H1 (cell line): Measurements from ENCODE around the gene RCAN2. TPM values are rescaled to one million over a fixed set of nuclear protein-coding genes. Genes with fewer than 3 reads are reported as not detected.

Experiments used
- CTCF ChIA-PET: fragments of 300-600 bp; sonication (Branson Sonifier 250); formaldehyde crosslinking; loops from one replicate; lab custom pipeline; 2021; ENCODE audit not compliant: partially characterized antibody; lab: Charles Lee
- POLR2A ChIA-PET: fragments of 300-600 bp; sonication (Branson Sonifier 250); formaldehyde crosslinking; loops from one replicate; lab custom pipeline; 2021; ENCODE audit warnings: inconsistent platforms; ENCODE audit not compliant: partially characterized antibody; lab: Charles Lee
- DNase-seq, 2 experiments: peaks; one replicate each; pipeline versions ENCODE4 v3.0.0 to v3.0.0-alpha.2; 2010 to 2022; ENCODE audit warnings: low spot score in 2 of 2, low read depth in 1 of 2, mixed read lengths in 1 of 2
- FAIRE-seq: peaks from 2 replicates; lab custom pipeline; 2011; peaks lifted over from hg19 to GRCh38; lab: Jason Lieb, UNC
- H2AFZ ChIP-seq: 2 replicates; pipeline ENCODE4 v1.8.1; 2012; ENCODE audit warnings: low read length, inconsistent platforms
- H2AK5ac ChIP-seq: 2 replicates; pipeline ENCODE4 v1.6.1; 2013; ENCODE audit warnings: low read depth, low read length
- H2BK120ac ChIP-seq: replicated peaks from 2 replicates; pipeline ENCODE3; 2013; ENCODE audit warnings: low read depth, low read length, inconsistent platforms
- H2BK12ac ChIP-seq: 2 replicates; pipeline ENCODE4 v1.6.1; 2013; ENCODE audit warnings: low read depth, low read length
- H2BK15ac ChIP-seq: 2 replicates; pipeline ENCODE4 v1.6.1; 2013; ENCODE audit warnings: low read length
- H2BK20ac ChIP-seq: 2 replicates; pipeline ENCODE4 v1.6.1; 2013; ENCODE audit warnings: low read length
- H2BK5ac ChIP-seq: 2 replicates; pipeline ENCODE4 v1.6.1; 2013; ENCODE audit warnings: low read depth, low read length
- H3K14ac ChIP-seq: 2 replicates; pipeline ENCODE4 v1.6.1; 2013; ENCODE audit warnings: inconsistent platforms; ENCODE audit not compliant: insufficient read length
- H3K18ac ChIP-seq: 2 replicates; pipeline ENCODE4 v1.6.1; 2013; ENCODE audit warnings: low read length; ENCODE audit errors: extremely low read depth
- H3K23ac ChIP-seq: 2 replicates; pipeline ENCODE4 v1.6.1; 2013; ENCODE audit warnings: inconsistent platforms; ENCODE audit not compliant: insufficient read length
- H3K23me2 ChIP-seq: 2 replicates; pipeline ENCODE4 v1.6.1; 2013; ENCODE audit warnings: low read depth, low read length
- H3K27ac ChIP-seq: 2 replicates; pipeline ENCODE4 v1.6.1; 2011; ENCODE audit warnings: low read depth, low read length, inconsistent platforms
- H3K27me3 ChIP-seq, 4 experiments: replicated peaks in 1 of 4; 1 replicate in 1 of 4; 2 replicates in 3 of 4; pipeline versions ENCODE4 v1.6.1 to v1.8.1; 2011 to 2013; ENCODE audit warnings: low read length in 3 of 4, mild to moderate bottlenecking in 3 of 4, inconsistent platforms in 2 of 4, mixed read lengths in 2 of 4, moderate library complexity in 1 of 4; ENCODE audit not compliant: control insufficient read depth in 3 of 4, insufficient read depth in 3 of 4; ENCODE audit errors: extremely low read depth in 1 of 4
- H3K36me3 ChIP-seq, 4 experiments: 2 replicates each; pipeline versions ENCODE4 v1.6.1 to v1.8.1; 2011 to 2013; ENCODE audit warnings: mild to moderate bottlenecking in 4 of 4, low read length in 3 of 4, moderate library complexity in 2 of 4, control low read depth in 1 of 4, inconsistent platforms in 1 of 4; ENCODE audit not compliant: insufficient read depth in 4 of 4, control insufficient read depth in 2 of 4
- H3K4ac ChIP-seq: replicated peaks from 2 replicates; pipeline ENCODE3; 2013; ENCODE audit warnings: low read length, low read depth, mixed read lengths, inconsistent platforms; ENCODE audit not compliant: insufficient read length
- H3K4me1 ChIP-seq, 4 experiments: replicated peaks in 1 of 4; 1 replicate in 1 of 4; 2 replicates in 3 of 4; pipeline versions ENCODE4 v1.6.1 to v1.8.1; 2011 to 2013; ENCODE audit warnings: low read length in 3 of 4, inconsistent platforms in 2 of 4, mixed read lengths in 1 of 4; ENCODE audit not compliant: insufficient read depth in 4 of 4, control insufficient read depth in 3 of 4
- H3K4me2 ChIP-seq, 2 experiments: 2 replicates each; pipeline versions ENCODE4 v1.6.1 to v1.8.1; 2011 to 2013; ENCODE audit warnings: low read depth in 2 of 2, low read length in 2 of 2, control low read depth in 1 of 2, inconsistent platforms in 1 of 2, mild to moderate bottlenecking in 1 of 2; ENCODE audit not compliant: insufficient read depth in 1 of 2
- H3K4me3 ChIP-seq, 4 experiments: fragments of 200-600, 300-600 bp in 1 of 4; sonication (generic), shearing (Covaris generic), sonication (Bioruptor Twin) in 1 of 4; 2 replicates each; pipeline versions ENCODE4 v1.5.1 to v1.8.1; 2011 to 2016; ENCODE audit warnings: low read length in 4 of 4, low read depth in 3 of 4, control low read depth in 2 of 4, inconsistent platforms in 2 of 4, mild to moderate bottlenecking in 2 of 4, mixed read lengths in 1 of 4, moderate library complexity in 1 of 4; ENCODE audit not compliant: insufficient read depth in 2 of 4; ENCODE audit errors: extremely low read depth in 1 of 4
- H3K56ac ChIP-seq: replicated peaks from 2 replicates; pipeline ENCODE3; 2013; ENCODE audit warnings: low read depth, mild to moderate bottlenecking, mixed read lengths, low read length, inconsistent platforms; ENCODE audit not compliant: insufficient read length
- H3K79me1 ChIP-seq: 2 replicates; pipeline ENCODE4 v1.6.1; 2013; ENCODE audit warnings: low read depth, low read length, control low read depth
- H3K79me2 ChIP-seq, 2 experiments: 2 replicates each; pipeline versions ENCODE4 v1.6.1 to v1.8.1; 2012 to 2013; ENCODE audit warnings: low read length in 2 of 2, mild to moderate bottlenecking in 2 of 2, inconsistent platforms in 1 of 2; ENCODE audit not compliant: insufficient read depth in 2 of 2, control insufficient read depth in 1 of 2
- H3K9ac ChIP-seq, 4 experiments: replicated peaks in 1 of 4; 1 replicate in 1 of 4; 2 replicates in 3 of 4; pipeline versions ENCODE4 v1.6.1 to v1.8.1; 2011 to 2013; ENCODE audit warnings: low read depth in 3 of 4, low read length in 3 of 4, control low read depth in 2 of 4, mild to moderate bottlenecking in 2 of 4, moderate library complexity in 2 of 4, inconsistent platforms in 1 of 4; ENCODE audit errors: extremely low read depth in 1 of 4
- H3K9me3 ChIP-seq, 2 experiments: 2 replicates each; pipeline versions ENCODE4 v1.6.1 to v1.8.1; 2012 to 2013; ENCODE audit warnings: mild to moderate bottlenecking in 2 of 2, moderate library complexity in 2 of 2, control low read depth in 1 of 2, inconsistent platforms in 1 of 2, low read depth in 1 of 2, low read length in 1 of 2, mixed read lengths in 1 of 2; ENCODE audit not compliant: insufficient read depth in 2 of 2
- H4K20me1 ChIP-seq, 2 experiments: replicated peaks in 1 of 2; 2 replicates each; pipeline versions ENCODE3 to v1.8.1; 2011 to 2013; ENCODE audit warnings: inconsistent platforms in 2 of 2, low read length in 2 of 2, mild to moderate bottlenecking in 1 of 2; ENCODE audit not compliant: insufficient read depth in 2 of 2, control insufficient read depth in 1 of 2
- H4K5ac ChIP-seq: 2 replicates; pipeline ENCODE4 v1.6.1; 2013; ENCODE audit warnings: low read length, low read depth, mixed read lengths, inconsistent platforms; ENCODE audit not compliant: insufficient read length
- H4K8ac ChIP-seq: 2 replicates; pipeline ENCODE4 v1.8.0; 2013; ENCODE audit warnings: mild to moderate bottlenecking, moderate library complexity, low read length, inconsistent platforms; ENCODE audit not compliant: insufficient read depth; ENCODE audit errors: extremely low read depth
- H4K91ac ChIP-seq: replicated peaks from 2 replicates; pipeline ENCODE3; 2013; ENCODE audit warnings: low read length, mixed read lengths, inconsistent platforms; ENCODE audit not compliant: insufficient read length
- CBX5 ChIP-seq: fragments of 300-800, 300-1000 bp; sonication (generic); IDR thresholded peaks from 2 replicates; pipeline ENCODE4 v1.7.1; 2016; ENCODE audit warnings: antibody characterized with exemption, low read length, low read depth
- CBX8 ChIP-seq: fragments of 300-800, 300-1000 bp; sonication (generic); IDR thresholded peaks from 2 replicates; pipeline ENCODE4 v1.7.1; 2016; ENCODE audit warnings: low read depth, low read length, borderline replicate concordance
- CHD1 ChIP-seq: IDR thresholded peaks from 2 replicates; pipeline ENCODE4 v1.6.1; 2012; ENCODE audit warnings: low read depth, low read length, improper control_type of control experiment
- POLR2A ChIP-seq, 2 experiments: IDR thresholded peaks; 1 replicate in 1 of 2; 2 replicates in 1 of 2; pipeline ENCODE4 v1.6.1; 2011; ENCODE audit warnings: low read depth in 2 of 2, low read length in 2 of 2, mild to moderate bottlenecking in 2 of 2; ENCODE audit errors: control extremely low read depth in 1 of 2
- POLR2AphosphoS5 ChIP-seq: IDR thresholded peaks from 2 replicates; pipeline ENCODE4 v1.6.1; 2011; ENCODE audit warnings: low read depth, low read length
- RXRA ChIP-seq: IDR thresholded peaks from 2 replicates; pipeline ENCODE4 v1.6.1; 2011; ENCODE audit warnings: low read depth, mild to moderate bottlenecking, low read length, moderate library complexity; ENCODE audit not compliant: insufficient read depth
- SP2 ChIP-seq: IDR thresholded peaks from 2 replicates; pipeline ENCODE4 v1.6.1; 2012; ENCODE audit warnings: mild to moderate bottlenecking, low read length, inconsistent platforms
- YY1 ChIP-seq: IDR thresholded peaks from 2 replicates; pipeline ENCODE4 v1.6.1; 2011; ENCODE audit warnings: low read depth, mild to moderate bottlenecking, low read length
- ZNF274 ChIP-seq: IDR thresholded peaks from 2 replicates; pipeline ENCODE4 v1.7.0; 2012; ENCODE audit warnings: low read length, borderline replicate concordance; ENCODE audit errors: extremely low read depth
- WGBS, 2 experiments: shearing (Covaris generic) in 1 of 2; methylation state at CpG; one replicate each; pipeline versions ENCODE4 v1.1.6 to v1.1.7; 2013 to 2015; ENCODE audit warnings: low lambda C conversion rate in 2 of 2, mixed read lengths in 2 of 2, inconsistent platforms in 1 of 2, low coverage in 1 of 2, missing lambda C conversion rate in 1 of 2; ENCODE audit not compliant: insufficient replicate concordance in 2 of 2, insufficient coverage in 1 of 2, insufficient read length in 1 of 2; ENCODE audit errors: extremely low coverage in 1 of 2, missing lambda C conversion rate in 1 of 2; 5-methylcytosine and 5-hydroxymethylcytosine counted together
- polyA plus RNA-seq, 7 experiments: library from polyadenylated mRNA; depleted of rRNA in 3 of 7; stranded (reverse) in 5 of 7; unstranded in 2 of 7; fragments of >200 nt in 5 of 7; fragments of 200-250 nt in 2 of 7; gene quantifications; 1 replicate in 5 of 7; 2 replicates in 1 of 7; 4 replicates in 1 of 7; pipeline versions ENCODE4 v1.2.1 to v1.2.3, GENCODE V29; 2011 to 2013; ENCODE audit warnings: missing spikeins in 2 of 7, mixed read lengths in 2 of 7
- total RNA-seq: library from RNA; stranded (reverse); fragmentation: NEBNext Ultra II Directional; extraction: Animal tissue kit (Norgen Biotek cat#: 25700); gene quantifications from 2 replicates; pipeline ENCODE4 v1.2.1, GENCODE V29; 2021

The RCAN2 gene
- total and polyA plus RNA-seq, 2 of the 8 experiments (the other 6 are each of a cell fraction or from before 2014, with no cell fraction given) = 5.0 to 8.5 TPM

DNA sequence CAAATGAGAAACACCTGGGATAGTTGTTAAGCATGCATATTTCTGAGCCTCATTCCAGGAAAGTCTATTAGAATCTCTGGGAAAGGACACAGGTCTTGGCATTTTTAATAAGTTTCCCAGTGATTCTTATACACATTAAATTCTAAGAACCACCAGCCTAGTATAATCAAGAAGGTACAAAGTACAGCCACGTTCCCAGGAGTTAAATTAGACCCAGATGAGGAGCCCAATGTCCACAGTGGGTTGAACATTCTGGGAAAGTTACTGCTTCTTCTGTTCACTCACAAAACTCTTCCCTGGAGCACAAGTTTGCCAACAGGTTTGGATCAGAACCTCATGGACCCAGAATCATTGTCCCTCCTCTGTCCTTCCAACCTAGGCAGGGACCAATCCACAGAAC is 90.4 kb downstream of the RCAN2 start:
- Histone ChIP-seq H4K91ac (no peak overlapping the region), H4K8ac (no peak overlapping the region), H3K36me3 (no peaks in the 10 kb centered on the region), H3K23ac (no peak overlapping the region), H3K23me2 (no peaks in the 10 kb centered on the region), H3K14ac (no peak overlapping the region), H3K79me2 (no peaks in the 10 kb centered on the region), H3K27me3 (no peaks in the 10 kb centered on the region), H4K20me1 (no peaks in the 10 kb centered on the region), H3K56ac (no peak overlapping the region), H3K4me2 (no peak overlapping the region), H2AFZ (no peak overlapping the region), H2BK5ac (no peak overlapping the region), H4K5ac (no peak overlapping the region), H3K4me1 (no peaks in the 10 kb centered on the region), H3K4me3 (no peak overlapping the region), H2BK120ac (no peak overlapping the region), H3K18ac (no peak overlapping the region), H3K4ac (no peak overlapping the region), H3K27ac (no peak overlapping the region), H2AK5ac (no peak overlapping the region), H2BK15ac (no peak overlapping the region), H3K9me3 (no peaks in the 10 kb centered on the region), H2BK20ac (no peak overlapping the region), H2BK12ac (no peak overlapping the region), H3K79me1 (no peaks in the 10 kb centered on the region), H3K9ac (no peak overlapping the region)
- DNase-seq = no peak
- TF ChIP-seq YY1 = no peak
- no peak for TF ChIP-seq POLR2A (IDR thresholded peaks at IDR 0.05; ENCODE audit: control extremely low read depth in 1 of 2, low read depth in 2 of 2, low read length in 2 of 2)
- TF ChIP-seq RXRA = no peak
- TF ChIP-seq ZNF274 = no peak
- TF ChIP-seq CBX8 = no peak
- no peak for TF ChIP-seq CBX5
- no peak for TF ChIP-seq CHD1
- no peak for TF ChIP-seq POLR2AphosphoS5
- TF ChIP-seq SP2 = no peak
- WGBS, 2 experiments = 76% methylated on average over 1 of the region's 1 CpG; no CpG with 5 or more reads in 1 of the 2 experiments
- ChIA-PET CTCF (no interaction called here), POLR2A (no interaction called here)
- FAIRE-seq = no peak
